H1 (cell line): ENCODE data around the gene PLN. TPM values are rescaled to one million over a fixed set of nuclear protein-coding genes. Genes with fewer than 3 reads are reported as not detected.

Source experiments
- CHD7 ChIP-seq: fragments of 300-600 bp; sonication (generic); IDR thresholded peaks from 2 replicates; pipeline ENCODE4 v1.7.1; 2012; ENCODE audit warnings: low read length, moderate library complexity, mild to moderate bottlenecking, inconsistent platforms; ENCODE audit not compliant: insufficient replicate concordance
- SP4 ChIP-seq: IDR thresholded peaks from 2 replicates; pipeline ENCODE4 v1.6.1; 2012; ENCODE audit warnings: low read length, inconsistent platforms
- polyA plus RNA-seq, 7 experiments: library from polyadenylated mRNA; depleted of rRNA in 3 of 7; stranded (reverse) in 5 of 7; unstranded in 2 of 7; fragments of >200 nt in 5 of 7; fragments of 200-250 nt in 2 of 7; gene quantifications; 1 replicate in 5 of 7; 2 replicates in 1 of 7; 4 replicates in 1 of 7; pipeline versions ENCODE4 v1.2.1 to v1.2.3, GENCODE V29; 2011 to 2013; ENCODE audit warnings: missing spikeins in 2 of 7, mixed read lengths in 2 of 7
- total RNA-seq: library from RNA; stranded (reverse); fragmentation: NEBNext Ultra II Directional; extraction: Animal tissue kit (Norgen Biotek cat#: 25700); gene quantifications from 2 replicates; pipeline ENCODE4 v1.2.1, GENCODE V29; 2021

Gene PLN
- total and polyA plus RNA-seq, 2 of the 8 experiments (the other 6 are each of a cell fraction or from before 2014, with no cell fraction given) = not detected

DNA sequence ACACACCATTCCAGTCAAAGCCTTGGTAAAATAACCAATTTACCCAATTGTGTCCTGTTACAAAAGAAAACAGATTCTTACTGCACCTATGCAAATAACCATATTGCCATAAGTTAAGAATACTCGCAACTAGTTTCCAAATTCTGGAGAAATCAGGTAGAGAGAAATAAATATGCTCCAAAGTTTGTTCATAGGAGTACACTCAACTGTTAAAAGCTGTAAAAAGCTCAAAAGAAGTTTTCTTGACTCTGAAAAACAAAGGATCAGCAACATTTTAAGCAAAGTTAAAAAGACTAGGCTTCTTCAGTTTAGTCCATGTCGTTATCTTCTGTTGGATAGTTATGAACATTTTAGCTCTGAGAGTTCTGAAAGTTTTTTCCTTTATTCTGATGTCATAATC, 55.3 kb downstream of the PLN start (continued):
- no peak for TF ChIP-seq CHD7
- TF ChIP-seq SP4 = no peak
